DMS153 (cell line): ENCODE data around the gene GADD45A.

ENCODE experiments used
- DNase-seq: peaks from one replicate; lab custom pipeline; 2025; lab: John Stamatoyannopoulos, UW

GADD45A gene

DNA sequence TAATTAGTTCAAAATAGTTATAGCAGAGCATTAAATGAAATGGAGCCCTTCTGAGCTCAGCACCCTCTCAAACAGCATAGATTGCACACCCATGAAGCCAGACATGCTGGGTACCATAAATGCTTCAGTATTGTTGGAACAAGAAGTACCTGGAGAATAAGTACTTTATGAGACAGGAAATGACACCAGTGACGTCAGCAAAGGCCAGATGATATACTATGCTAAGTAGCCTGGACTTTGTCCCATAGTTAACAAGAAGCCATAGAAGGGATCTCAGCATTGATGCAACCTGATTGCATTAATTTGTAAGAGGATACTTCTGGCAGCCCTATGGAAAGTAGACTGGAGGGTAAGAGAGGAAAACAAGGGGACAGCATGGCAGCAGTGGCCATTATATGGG lies 16.3 kb upstream of the GADD45A start:
- DNase-seq = no peak

DNA sequence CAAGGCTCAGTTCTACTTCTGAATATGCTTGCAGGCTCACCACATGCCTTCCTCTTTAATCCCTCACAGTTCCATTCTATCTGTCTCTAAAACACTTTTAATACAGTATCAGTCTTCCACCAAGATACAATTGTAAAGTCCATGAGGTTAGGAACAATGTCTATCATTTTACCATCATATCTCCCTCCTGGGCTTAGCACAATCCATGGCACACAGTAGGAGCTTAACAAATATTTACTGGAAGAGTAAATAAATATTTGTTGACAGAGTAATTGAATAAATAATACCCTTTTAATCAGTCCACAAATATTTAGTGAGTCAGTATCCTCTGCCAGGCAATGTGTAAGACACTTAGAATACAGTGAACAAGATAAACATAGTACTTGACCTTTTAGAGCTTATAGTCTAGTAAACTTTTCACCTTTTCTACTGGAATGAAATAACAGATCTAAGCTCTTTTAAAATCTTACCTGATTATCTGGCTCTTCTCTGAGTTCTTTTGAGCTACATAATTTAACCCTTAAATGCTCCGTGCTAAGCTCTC lies 12.7 kb upstream of the GADD45A start:
- DNase-seq = no peak

DNA sequence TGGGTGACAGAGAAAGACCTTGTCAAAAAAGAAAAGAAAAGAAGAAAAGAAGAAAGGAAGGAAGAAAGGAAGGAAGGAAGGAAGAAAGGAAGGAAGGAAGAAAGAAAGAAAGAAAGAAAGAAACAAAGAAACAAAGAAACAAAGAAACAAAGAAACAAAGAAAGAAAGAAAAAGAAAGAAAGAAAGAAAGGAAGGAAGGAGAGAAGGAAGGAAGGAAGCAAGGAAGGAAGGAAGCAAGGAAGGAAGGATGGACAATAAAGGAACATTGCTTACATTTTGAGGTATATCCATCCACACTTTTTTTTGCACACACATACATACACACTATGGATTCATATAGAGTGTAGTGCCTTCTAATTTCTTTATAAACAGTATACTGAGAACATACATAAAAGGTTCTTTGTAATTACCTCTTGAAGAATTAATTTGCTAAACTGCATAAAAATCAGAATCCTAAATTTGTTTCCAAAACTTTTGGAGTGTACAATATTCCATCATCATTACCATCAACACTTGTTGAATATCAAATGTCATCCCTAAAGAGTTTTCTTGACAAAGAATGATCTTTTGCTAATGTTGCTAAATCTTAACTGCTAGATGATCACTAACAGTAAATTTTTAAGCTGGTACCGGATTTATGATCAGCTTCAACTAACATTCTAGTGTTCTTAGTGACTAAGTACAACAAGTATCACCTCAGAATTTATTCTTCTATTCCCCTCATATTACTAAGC lies 11.4 kb upstream of the GADD45A start:
- DNase-seq = no peak

DNA sequence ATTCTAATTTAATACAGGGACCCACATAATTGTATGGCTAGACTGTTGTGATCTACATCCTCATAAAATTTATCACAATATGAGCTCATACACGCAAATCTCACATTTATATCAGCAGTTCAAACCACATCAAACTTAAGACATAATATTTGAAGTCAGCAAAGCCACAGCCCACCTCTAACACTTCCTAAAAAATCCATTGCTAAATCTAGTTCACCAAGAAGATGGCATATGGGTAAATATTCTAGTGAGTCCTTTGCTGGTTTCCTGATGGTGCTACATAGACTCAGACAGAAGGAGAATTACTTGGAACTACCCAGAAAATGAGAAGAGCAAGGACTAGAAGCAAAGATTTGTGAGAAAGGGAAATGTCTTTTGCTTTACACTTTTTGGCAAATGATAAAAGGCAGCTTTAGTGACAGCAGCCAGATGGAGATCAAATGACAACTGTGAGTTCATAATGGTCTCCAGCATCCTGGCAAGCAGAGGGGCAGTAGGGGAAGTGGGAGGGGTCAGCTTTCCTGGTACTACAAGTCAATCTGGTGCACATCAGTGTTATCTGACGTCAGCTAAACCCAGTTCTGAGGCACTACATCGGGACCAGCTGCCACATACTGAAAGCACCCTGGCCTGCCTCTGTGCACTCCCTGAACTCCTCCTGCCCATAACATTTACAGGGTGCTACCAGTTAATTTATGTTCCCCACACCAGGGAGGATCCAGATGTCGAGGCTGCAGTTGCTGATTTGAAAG lies 10.6 kb upstream of the GADD45A start:
- DNase-seq = peak; percentile 52

DNA sequence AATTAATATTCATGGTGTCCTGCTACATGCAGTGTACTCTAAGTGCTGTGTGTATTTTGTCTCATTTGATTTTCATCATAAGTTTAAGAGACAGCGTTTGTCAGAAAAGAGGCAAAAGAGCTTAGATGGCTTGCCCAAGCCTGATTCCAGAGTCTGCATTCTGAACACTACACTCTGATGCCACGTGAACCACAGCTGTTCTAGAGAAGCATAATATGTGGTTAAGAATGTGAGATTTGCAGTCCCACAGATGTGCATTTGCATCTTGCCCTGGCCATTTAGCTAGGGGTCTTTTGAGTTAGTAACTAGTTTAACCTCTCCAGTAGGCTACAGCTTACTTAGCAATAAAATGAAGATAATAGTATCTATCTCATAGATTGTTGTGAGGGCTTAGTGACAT lies 9.2 kb upstream of the GADD45A start:
- DNase-seq = no peak

DNA sequence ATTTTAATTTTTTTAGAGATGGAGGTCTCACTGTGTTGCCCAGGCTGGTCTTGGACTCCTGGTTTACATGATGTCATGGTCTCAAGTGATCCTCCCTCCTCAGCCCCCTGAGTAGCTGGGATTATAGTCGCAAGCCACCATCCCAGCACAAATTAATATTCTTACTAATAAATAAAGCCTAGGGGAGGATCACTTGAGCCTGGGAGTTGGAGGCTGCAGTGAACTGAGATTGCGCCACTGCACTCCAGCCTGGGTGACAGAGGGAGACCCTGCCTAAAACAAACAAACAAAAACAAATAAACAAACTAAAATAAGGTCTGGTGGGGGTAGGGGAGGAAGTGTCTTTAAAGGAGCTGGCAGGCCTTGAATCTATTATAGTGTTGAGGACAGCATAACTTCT lies 8.7 kb upstream of the GADD45A start:
- DNase-seq = no peak

DNA sequence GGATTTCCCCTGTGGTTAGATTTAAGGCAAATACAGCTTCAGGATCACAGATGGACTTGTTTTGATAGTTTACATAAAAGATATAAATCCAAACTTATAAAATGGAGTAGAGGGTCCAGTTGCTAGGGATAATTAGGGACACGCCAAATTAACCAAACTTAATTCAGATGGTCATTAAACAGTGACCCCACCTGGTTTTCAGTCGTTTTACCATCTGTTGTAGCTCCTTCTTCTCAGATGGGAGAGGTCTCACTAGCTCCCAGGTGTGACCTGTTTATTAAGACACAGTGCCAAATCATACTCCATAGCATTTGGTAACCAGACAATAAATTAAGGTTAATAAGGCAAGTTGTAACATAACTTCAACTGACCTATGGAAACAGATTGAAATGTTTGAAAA lies 8.1 kb upstream of the GADD45A start:
- DNase-seq = no peak

DNA sequence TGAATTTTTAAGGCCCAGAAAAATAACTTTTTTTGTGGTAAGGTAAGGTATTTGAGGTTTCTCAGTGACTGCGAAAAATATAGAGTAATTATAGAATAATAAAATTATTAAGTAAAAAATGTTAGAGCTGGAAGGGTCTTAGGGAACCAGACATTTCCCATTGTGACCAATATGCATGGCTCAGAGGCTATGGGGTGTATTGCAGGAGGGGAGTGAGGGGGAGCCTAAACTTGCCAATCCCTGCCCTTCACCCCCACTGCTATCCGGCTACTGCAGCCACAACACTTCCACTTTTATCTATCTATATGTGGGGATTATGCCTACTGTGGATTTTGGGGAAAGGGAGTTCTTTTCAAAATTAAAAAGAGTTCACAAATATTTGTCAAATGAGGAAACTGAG lies 7.6 kb upstream of the GADD45A start:
- no peak for DNase-seq

DNA sequence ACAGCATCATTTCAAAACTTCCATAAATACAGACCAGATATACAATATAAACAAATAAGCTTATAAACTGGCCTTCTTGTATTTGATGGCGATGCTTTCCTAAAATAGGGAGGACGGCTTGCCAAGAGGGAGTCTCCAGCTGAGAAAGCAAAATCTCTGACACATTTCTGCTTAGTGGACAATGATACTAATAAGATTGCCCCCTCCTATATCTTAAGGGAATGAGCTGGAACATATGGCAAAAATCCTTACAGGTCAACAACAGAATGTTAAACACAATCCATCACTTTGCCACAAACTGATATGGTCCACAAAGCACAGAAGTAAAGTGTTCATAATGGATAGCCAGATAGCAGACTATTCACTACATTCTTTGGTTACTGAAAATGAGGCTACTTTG lies 7.1 kb upstream of the GADD45A start:
- DNase-seq = no peak

DNA sequence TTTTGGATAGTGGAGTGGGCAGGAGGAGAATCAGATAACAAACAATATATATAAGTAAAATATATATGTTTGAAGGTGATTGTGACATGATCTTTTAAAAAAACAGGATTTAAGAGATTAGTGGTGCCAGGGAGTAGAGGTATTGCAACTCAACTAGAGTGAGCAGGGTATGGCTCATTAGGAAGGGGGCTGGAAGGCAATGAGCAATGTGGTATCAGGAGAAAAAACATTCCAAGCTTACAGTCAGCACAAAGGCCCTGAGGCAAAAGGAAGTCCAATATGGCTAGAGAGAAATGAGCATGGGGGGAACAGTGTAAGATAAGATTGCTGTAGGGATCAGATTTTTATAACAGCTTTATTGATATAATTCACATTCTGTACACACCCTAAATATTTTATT lies 5.3 kb upstream of the GADD45A start:
- no peak for DNase-seq

DNA sequence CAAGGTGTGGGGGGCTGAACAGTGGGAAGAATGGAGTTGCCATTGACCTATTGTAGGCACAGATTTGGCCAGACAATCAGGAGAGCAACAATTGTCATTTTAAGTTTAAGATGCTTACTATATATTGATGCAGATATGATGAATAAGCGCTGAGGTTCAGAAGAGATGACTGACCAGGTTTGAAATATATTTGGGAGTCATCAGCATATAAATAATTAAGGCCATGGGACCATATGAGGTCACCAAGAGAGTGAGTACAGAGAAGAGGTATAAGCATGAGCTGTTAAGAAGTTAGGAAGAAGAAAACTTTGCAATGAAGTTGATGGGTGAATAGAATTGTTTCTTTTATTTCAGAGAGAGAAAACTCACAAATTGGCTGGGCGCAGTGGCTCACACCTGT lies 4.5 kb upstream of the GADD45A start:
- no peak for DNase-seq

DNA sequence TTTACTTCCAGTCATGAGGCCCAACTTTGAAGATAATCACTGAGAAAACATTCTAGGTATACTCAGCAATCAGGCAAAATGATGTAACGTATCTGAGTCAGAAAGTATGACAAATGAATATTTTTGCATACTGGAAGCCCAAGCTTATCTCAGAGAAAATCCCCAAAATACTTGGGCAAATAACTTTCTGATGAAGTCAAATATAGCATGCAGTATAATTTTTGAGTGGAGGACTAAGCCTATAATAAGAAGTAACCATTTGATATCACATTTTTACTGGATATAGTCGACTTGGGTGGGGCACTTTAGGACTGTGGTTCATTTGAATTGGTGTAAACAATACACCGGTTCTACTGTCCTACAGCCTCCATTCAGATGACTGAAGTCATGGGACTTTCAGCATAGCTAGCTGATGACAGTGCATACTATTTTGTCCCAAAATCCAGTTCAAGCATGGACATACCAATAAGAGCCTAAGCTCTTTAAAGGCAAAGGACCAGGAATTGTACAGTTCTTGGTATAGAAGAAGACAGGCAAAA lies 2.3 kb upstream of the GADD45A start:
- no peak for DNase-seq

DNA sequence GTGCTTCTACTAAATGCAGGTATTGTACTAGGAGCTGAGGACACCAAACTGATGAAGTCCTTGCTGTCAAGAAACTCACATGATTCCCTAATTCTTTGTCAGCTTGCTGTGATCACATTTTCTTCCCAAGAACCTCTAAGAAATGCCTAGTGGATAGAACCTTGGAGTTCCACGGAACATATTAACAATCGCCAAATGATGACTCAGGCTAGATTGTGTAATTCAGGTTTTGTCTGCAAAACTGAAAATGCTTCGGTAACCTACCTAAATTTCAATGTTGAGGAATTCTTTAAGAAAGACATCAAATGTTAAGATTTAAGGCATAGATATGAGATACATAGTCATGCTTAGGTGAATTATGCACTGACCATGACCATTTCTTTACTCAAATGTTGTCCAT lies 1.7 kb upstream of the GADD45A start:
- DNase-seq = no peak

DNA sequence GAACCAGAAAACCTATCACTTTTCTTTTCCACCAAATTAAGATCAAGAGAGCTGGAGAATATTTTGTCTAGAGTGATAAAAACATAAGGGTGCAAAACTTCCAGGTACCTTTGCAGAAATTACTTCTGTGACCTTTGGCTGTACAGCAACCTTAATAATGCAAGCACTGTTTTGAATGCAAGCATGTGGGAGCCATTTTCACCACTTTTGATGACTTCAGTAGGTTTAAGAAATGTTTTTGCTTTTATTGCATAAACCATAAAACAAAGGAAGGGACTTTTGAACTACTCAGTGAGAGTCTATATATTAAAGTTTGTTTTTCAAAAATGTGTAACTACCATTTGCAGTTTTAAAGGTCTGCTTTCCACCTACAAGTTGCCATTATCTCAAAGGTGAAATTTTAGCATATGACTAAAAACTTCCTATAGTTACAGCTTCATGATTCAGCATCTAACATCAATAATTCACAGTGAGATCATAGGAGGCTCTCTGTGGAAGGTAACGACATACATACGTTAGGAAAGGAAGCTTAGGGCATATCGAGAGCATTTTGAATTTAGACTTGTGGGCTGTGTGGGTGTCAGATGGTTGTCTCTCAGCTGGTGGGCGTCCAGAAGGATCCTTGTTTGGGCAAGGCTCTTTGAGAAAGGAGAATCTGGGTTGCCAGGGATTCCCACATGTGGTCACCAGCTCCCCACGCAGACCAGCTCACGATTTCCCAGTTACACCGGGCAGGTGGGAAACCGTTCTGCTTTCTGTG lies 1.1 kb upstream of the GADD45A start:
- DNase-seq = no peak

DNA sequence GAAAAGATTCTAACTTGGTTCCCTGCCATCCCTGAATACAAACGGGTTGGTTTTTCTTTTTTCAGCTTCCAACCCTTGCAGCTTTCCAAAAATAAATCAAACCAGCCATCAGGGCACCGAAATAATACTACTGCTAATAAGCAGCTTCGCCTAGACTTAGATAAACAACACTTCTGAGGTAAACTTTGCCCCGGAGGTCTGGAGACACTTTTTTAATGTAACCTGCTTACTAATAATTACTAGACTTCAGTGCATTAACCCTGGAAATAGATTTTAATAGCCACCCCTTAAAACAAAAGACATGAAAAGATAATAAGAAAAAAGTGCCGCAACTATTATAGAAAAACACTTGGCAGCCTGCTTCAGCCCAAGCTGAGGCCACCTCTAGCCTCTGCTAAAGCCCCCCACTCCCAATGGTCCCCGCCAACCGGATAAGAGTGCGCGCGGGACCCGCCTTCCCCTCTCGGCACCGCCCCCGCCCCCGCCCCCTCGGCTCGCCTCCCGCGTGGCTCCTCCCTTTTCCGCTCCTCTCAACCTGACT lies 405 bp upstream of the GADD45A start:
- no peak for DNase-seq

DNA sequence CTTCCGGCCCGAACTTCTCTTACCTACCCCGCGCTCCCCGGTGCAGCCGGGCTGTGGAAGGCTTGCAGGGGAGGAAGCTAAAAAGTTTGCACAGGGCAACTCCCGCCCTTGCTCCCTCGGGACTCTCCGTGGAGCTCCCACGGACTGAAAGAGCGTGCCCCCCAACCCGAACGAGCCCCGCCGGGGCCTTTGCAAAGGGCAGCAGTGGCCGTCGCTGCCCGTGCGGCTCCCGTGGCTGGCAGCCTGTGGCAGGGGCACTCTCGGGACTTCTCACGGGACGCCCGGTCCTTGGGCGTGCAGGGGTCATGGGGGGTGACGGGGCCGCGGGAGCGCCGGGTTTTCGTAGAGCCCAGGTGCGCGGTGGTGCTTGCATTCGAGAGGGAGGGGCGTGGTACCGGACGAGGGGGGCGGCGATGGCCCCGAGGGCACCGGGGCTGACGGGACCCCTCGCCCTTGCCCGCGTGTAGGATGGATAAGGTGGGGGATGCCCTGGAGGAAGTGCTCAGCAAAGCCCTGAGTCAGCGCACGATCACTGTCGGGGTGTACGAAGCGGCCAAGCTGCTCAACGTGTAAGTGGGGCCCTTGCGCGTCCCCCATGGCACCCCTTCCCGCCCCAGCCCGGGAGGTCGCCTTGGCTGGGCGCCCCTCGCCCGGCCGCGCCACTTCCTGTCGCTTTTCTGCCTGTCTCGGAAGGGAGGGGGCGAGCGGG lies 711 bp downstream of the GADD45A start:
- DNase-seq = no peak

DNA sequence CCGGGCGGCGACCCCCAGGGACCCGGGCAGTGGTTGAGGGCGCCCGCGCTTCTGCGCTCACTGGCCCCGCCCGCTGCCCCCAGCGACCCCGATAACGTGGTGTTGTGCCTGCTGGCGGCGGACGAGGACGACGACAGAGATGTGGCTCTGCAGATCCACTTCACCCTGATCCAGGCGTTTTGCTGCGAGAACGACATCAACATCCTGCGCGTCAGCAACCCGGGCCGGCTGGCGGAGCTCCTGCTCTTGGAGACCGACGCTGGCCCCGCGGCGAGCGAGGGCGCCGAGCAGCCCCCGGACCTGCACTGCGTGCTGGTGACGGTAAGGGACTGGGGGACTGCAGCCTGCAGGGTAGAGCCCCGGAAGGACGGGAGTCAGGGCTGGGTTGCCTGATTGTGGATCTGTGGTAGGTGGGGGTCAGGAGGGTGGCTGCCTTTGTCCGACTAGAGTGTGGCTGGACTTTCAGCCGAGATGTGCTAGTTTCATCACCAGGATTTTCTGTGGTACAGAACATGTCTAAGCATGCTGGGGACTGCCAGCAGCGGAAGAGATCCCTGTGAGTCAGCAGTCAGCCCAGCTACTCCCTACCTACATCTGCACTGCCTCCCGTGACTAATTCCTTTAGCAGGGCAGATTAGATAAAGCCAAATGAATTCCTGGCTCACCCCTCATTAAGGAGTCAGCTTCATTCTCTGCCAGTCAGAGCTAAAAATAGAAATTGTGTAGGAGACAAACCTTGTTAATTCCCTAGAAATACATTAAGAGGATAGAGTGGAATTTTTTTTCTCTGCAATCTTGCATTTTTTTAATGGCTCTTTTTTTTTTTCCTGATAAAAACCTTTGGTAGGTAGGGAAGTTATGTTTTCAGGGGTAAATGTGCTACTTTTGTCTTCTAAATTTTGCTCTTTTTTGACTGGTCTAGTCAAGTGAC lies 1.5 kb downstream of the GADD45A start:
- DNase-seq = peak; percentile 35

DNA sequence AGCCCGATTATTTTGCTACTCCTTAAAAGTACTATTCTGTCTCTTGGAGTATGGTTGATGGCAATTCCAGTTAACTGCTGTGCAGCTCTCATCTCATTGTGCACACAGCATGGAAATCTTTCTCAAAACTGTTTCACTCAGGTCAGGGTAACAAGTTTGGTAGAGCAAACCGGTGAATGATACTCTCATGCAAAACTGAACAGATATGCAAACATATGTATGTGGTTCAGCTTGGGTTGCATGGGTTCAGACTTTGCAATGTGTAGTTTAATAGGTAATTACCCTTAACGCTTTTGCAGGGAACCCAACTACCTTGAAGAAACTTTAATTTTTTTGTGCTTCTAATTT lies 2.2 kb downstream of the GADD45A start:
- no peak for DNase-seq

DNA sequence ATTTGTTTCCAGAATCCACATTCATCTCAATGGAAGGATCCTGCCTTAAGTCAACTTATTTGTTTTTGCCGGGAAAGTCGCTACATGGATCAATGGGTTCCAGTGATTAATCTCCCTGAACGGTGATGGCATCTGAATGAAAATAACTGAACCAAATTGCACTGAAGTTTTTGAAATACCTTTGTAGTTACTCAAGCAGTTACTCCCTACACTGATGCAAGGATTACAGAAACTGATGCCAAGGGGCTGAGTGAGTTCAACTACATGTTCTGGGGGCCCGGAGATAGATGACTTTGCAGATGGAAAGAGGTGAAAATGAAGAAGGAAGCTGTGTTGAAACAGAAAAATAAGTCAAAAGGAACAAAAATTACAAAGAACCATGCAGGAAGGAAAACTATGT lies 2.6 kb downstream of the GADD45A start:
- DNase-seq = no peak

DNA sequence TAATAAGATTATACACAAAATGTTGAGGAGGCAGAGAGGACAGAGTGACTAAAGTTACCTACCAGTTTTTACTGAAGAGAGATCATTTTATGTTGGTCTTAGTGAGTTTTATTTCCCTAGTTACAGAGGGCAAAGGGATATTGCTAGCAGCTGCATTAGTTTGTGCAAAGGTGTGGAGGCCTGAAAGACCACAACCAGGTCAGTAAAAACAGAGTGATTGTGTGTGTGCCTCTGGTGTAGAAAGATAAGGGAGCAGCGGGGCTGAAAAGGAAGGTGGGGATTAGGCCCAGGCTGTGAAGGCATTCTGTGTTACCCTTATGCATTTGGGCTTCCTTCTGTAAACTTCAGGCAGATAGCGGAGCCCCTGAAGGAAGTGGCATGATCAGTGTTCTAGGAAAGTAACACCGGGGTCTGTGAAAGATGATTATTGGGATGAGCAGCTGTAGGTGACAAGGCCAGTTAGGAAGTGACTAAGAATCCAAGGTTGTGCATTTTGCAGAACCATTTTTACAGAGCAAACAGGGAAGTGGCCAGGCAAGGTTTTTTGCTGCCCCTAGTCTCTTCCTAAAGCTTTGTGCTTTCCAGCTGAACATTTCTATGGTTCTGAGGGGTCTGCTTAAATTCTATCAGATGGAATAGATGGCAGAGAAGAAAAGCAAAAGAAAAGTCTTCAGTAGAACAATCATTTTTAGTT lies 3.7 kb downstream of the GADD45A start:
- DNase-seq = no peak
